ENCODE results near the gene KPNA4.
"Not testable (repeated sequence)": the region's sequence is repeated elsewhere in the genome, so short reads cannot be mapped to it uniquely, and the experiment has no call there.

Gene KPNA4, protein sequence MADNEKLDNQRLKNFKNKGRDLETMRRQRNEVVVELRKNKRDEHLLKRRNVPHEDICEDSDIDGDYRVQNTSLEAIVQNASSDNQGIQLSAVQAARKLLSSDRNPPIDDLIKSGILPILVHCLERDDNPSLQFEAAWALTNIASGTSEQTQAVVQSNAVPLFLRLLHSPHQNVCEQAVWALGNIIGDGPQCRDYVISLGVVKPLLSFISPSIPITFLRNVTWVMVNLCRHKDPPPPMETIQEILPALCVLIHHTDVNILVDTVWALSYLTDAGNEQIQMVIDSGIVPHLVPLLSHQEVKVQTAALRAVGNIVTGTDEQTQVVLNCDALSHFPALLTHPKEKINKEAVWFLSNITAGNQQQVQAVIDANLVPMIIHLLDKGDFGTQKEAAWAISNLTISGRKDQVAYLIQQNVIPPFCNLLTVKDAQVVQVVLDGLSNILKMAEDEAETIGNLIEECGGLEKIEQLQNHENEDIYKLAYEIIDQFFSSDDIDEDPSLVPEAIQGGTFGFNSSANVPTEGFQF

GRCh38 chr3:160565442-160566403, at the start of gene KPNA4:
TSS of gene KPNA4 (minus strand) at chr3:160565571. CDS start at chr3:160565282, 289 bp downstream.
- peak; percentile 96 for DNase-seq

DNA sequence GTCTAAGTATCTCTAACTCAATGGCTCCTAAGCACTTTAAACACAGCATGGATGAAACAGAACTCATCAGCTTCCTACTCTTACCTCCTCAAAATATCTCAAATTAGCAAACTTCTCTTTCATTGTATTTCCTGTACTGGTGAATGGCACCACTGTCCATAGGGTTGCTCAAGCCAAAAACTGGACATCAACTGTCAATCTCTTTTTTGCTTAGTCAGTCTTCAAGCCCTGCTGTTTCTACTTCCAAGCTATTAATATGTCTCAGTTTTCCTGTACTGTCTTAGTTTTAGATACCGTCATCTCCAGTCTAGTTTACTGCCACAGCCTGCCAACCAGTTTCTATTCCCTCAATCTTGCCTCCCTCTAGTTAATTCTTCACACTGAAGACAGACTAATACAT, 48.3 kb upstream of the KPNA4 start:
- DNase-seq, result no peak

- DNase-seq, result no peak
Observed at GRCh38 chr3:160612386-160613075, 47.2 kb upstream of the KPNA4 start.

- DNase-seq, result no peak
Observed at GRCh38 chr3:160611141-160611540, 45.8 kb upstream of the KPNA4 start.

DNA sequence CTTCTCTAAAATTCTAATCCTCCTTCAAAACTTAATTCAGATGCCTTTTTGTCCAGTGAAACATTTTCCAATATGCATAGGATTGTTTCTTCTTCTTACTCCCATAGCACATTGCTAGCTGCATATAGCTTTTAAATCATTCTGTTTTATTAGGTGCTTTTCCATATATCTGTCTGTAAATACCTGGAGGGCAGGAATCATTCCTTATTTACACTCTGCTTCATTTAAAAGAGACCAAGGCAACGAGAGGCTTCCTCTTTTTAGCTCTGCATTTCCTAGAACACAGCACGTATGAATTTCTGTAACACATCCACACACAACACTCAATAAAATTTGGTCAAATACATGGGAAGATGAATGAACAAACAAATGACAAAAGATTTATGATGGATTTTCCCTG, 43.5 kb upstream of the KPNA4 start:
- no peak for DNase-seq

- DNase-seq, result no peak
Observed at GRCh38 chr3:160607826-160608225, 42.5 kb upstream of the KPNA4 start.

GRCh38 chr3:160605315-160605714, 39.9 kb upstream of the KPNA4 start:
- no peak for DNase-seq

DNA sequence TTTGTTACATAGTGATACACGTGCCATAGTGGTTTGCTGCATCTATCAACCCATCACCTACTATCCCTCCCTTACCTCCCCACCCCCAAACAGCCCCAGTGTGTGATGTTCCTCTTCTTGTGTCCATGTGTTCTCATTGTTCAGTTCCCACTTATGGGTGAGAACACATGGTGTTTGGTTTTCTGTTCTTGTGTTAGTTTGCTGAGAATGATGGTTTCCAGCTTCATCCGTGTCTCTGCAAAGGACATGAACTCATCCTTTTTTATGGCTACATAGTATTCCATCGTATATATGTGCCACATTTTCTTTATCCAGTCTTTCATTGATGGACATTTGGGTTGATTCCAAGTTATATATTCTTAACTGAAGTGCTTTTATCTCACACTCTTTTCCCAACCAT, 38.5 kb upstream of the KPNA4 start:
- DNase-seq, result not testable (repeated sequence)

- DNase-seq, result no peak
Observed at GRCh38 chr3:160602259-160602658, 36.9 kb upstream of the KPNA4 start.

GRCh38 chr3:160601288-160601687, 35.9 kb upstream of the KPNA4 start:
- no peak for DNase-seq

- no peak for DNase-seq
Observed at GRCh38 chr3:160598865-160599264, 33.5 kb upstream of the KPNA4 start.

DNA sequence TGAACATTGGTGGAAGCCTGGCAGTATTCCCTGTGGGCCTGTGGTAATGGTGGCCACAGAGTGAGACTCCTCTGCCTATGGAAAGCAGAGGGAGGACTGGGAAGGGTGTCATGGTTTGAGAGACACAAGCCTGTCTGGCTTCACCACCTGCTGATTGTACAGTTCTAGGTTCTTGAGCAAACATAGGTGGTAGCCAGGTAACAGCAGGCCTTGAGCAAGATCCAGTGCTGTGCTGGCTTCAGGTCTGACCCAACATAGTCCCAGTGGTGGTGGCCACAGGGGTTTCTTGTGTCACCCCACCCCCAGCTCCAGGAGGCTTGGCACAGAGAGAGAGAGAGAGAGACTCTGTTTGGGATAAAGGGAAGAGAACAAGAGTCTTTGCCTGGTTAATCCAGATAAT, 22.7 kb upstream of the KPNA4 start:
- no peak for DNase-seq

GRCh38 chr3:160587105-160587504, 21.7 kb upstream of the KPNA4 start:
- DNase-seq, result no peak

- no peak for DNase-seq
Observed at GRCh38 chr3:160586679-160587078, 21.3 kb upstream of the KPNA4 start.

- no peak for DNase-seq
Observed at GRCh38 chr3:160583451-160583850, 18.1 kb upstream of the KPNA4 start.

- no peak for DNase-seq
Observed at GRCh38 chr3:160580938-160581337, 15.6 kb upstream of the KPNA4 start.

GRCh38 chr3:160577556-160578195, 12.3 kb upstream of the KPNA4 start:
- DNase-seq, result no peak

GRCh38 chr3:160577093-160577492, 11.7 kb upstream of the KPNA4 start:
- no peak for DNase-seq

DNA sequence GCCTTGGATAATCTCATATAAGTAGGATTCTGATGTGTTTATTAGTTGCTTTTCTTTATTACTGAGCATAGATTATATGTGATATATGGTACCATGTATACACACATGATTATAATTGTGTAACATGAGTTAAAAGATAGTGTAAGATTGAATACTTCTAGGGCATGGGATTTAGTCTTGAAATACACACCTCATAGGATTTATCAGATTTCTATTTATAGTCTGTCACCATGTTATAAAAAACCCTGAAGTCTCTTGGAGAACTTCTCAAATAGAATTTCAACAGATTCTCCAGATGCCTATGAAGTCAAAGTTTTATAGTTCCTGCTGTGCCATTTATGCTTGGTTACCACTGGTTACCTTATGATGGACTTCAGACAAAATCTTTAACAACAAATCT, 11.2 kb upstream of the KPNA4 start:
- no peak for DNase-seq

GRCh38 chr3:160575589-160575988, 10.2 kb upstream of the KPNA4 start:
- DNase-seq, result no peak

DNA sequence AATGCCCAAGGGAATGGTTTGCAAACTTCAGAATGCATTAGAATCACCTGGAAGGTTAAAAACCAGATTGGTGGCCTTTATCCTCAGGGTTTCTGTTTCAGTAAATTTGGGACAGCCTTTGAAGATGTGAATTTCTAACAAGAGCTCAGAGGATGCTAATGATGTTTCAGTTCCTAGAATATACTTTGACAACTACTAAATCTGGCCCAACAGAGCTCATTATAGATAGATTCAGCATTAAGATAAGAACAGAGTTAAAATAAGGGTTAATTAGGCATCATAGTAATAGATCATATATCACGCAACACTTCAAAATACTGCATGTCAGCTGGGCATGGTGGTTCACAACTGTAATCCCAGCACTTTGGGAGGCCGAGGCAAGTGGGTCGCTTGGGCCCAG, 9.3 kb upstream of the KPNA4 start:
- DNase-seq, result no peak

DNA sequence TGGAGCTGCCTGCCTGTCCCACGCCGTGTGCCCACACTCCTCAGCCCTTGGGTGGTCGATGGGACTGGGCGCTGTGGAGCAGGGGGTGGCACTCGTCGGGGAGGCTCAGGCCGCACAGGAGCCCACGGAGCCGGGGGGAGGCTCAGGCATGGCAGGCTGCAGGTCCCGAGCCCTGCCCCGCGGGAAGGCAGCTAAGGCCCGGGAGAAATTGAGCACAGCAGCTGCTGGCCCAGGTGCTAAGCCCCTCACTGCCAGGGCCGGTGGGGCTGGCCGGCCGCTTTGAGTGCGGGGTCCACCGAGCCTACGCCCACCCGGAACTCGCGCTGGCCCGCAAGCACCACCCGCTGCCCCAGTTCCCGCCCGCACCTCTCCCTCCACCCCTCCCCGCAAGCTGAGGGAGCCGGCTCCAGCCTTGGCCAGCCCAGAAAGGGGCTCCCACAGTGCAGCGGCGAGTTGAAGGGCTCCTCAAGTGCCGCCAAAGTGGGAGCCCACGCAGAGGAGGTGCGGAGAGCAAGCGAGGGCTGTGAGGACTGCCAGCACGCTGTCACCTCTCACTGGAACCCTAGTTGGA, 8.7 kb upstream of the KPNA4 start:
- not testable (repeated sequence) for DNase-seq
